Measurements from ENCODE around the gene MGA. TPM values are rescaled to one million over a fixed set of nuclear protein-coding genes. Genes with fewer than 3 reads are reported as not detected.

MGA gene
- total and polyA plus RNA-seq, 2 donors (not counting 3 experiments of a cell fraction or from before 2014, with no cell fraction given): 4.1 to 36.5 TPM

GRCh38 chr15:41780266-41780665 lies 120.1 kb downstream of the MGA start:
- DNase-seq (ENCODE audit: low read depth, low spot score) (peak; percentile 42), FAIRE-seq (peak; percentile 8)
- ChIA-PET POLR2A (interaction anchor here (0.6 kb wide), 1 partner anchor 14 kb away, joined by 3 read pairs; no protein-coding TSS in a partner anchor), CTCF (interaction anchor here (0.7 to 13.5 kb wide), 4 partner anchors 8 to 1637 kb away, joined by 3 to 754 read pairs (median 111); no protein-coding TSS in a partner anchor)
- no peaks in the 10 kb centered on the region for H3K9me3 ChIP-seq (replicated peaks; ENCODE audit: control insufficient read depth, insufficient read depth, low read length)
- peaks cover 83% of the 10 kb centered on the region for H3K79me2 ChIP-seq (ENCODE audit: control insufficient read depth, insufficient read depth, low read length)
- H3K27me3 ChIP-seq (ENCODE audit: control insufficient read depth in 2 of 2, insufficient read depth in 2 of 2, low read length in 2 of 2): no peaks in the 10 kb centered on the region
- BruUV-seq (replicated peaks): no TSS peak
- H3K27ac ChIP-seq (ENCODE audit: insufficient read depth, low read depth, low read length): peak overlapping the region; percentile 38
- dilution Hi-C loops (cut with MboI; ENCODE audit: extremely low pct_ligation_motif_present, low sequenced_read_pairs): no loop called here
- no peak overlapping the region for H2AFZ ChIP-seq (ENCODE audit: low read depth, low read length)
- peak overlapping the region; percentile 36 for H3K4me2 ChIP-seq (ENCODE audit: insufficient read depth, low read length)
- H3K4me3 ChIP-seq (replicated peaks in 1 of 3; ENCODE audit: insufficient read depth in 1 of 3, low read depth in 1 of 3, low read length in 3 of 3): no peak overlapping the region
- intact Hi-C loops (cut with micrococcal nuclease): no loop called here
- no peaks in the 10 kb centered on the region for H4K20me1 ChIP-seq (replicated peaks; ENCODE audit: control insufficient read depth, extremely low read depth, insufficient read depth, low read length)
- peaks cover 55% of the 10 kb centered on the region for H3K4me1 ChIP-seq (ENCODE audit: control insufficient read depth, extremely low read depth, insufficient read depth, low read length)
- H3K36me3 ChIP-seq (ENCODE audit: control insufficient read depth in 2 of 2, extremely low read depth in 1 of 2, insufficient read depth in 2 of 2, low read length in 2 of 2): no peaks in the 10 kb centered on the region
- H3K9ac ChIP-seq (replicated peaks; ENCODE audit: extremely low read depth, insufficient read depth, low read length): no peak overlapping the region
- TF ChIP-seq EZH2 (IDR thresholded peaks at IDR 0.05; ENCODE audit: borderline replicate concordance, low read depth, low read length, severe bottlenecking) (no peak), GATA2 (IDR thresholded peaks at IDR 0.05; ENCODE audit: insufficient read depth, insufficient read length, low read depth, low read length) (no peak), MAX (IDR thresholded peaks at IDR 0.05; ENCODE audit: insufficient read depth, insufficient read length) (no peak), POLR2A (IDR thresholded peaks at IDR 0.05; ENCODE audit: low read depth, low read length) (no peak), MYC (IDR thresholded peaks at IDR 0.05; ENCODE audit: low read depth, low read length) (no peak), FOS (IDR thresholded peaks at IDR 0.05; ENCODE audit: borderline replicate concordance, insufficient read depth, low read length) (no peak), CTCF (IDR thresholded peaks at IDR 0.05; ENCODE audit: extremely low read depth in 1 of 2, insufficient read depth in 1 of 2, low read depth in 1 of 2, low read length in 2 of 2) (no peak), POLR2AphosphoS5 (IDR thresholded peaks at IDR 0.05; ENCODE audit: insufficient read depth, low read depth, low read length) (no peak), JUN (IDR thresholded peaks at IDR 0.05; ENCODE audit: borderline replicate concordance, insufficient read depth, insufficient read length, low read depth) (no peak)
- H3K9me1 ChIP-seq (replicated peaks; ENCODE audit: control insufficient read depth, extremely low read depth, insufficient read depth, low read length): no peaks in the 10 kb centered on the region

Data from endothelial cell of umbilical vein (primary cell).